SU-DHL-6 (cell line): ENCODE results near the gene FXYD4.

ENCODE experiments used
- EZH2phosphoT487 ChIP-seq: fragments of 200-600 bp; sonication (generic), shearing (Covaris generic); conservative IDR thresholded peaks from 2 replicates; pipeline ENCODE4 v1.6.1; 2018; ENCODE audit warnings: mild to moderate bottlenecking, antibody characterized with exemption, low read length, moderate library complexity, mixed read lengths
- TF ChIP-seq, protein P1 (sequence below): fragments of 200-600 bp; sonication (generic); IDR thresholded peaks from one replicate; pipeline ENCODE4 v1.5.1; 2017; ENCODE audit warnings: antibody characterized with exemption, mild to moderate bottlenecking, low read length, moderate library complexity; ENCODE audit not compliant: insufficient read depth, poor library complexity, severe bottlenecking

- TF ChIP-seq, protein P1, sequence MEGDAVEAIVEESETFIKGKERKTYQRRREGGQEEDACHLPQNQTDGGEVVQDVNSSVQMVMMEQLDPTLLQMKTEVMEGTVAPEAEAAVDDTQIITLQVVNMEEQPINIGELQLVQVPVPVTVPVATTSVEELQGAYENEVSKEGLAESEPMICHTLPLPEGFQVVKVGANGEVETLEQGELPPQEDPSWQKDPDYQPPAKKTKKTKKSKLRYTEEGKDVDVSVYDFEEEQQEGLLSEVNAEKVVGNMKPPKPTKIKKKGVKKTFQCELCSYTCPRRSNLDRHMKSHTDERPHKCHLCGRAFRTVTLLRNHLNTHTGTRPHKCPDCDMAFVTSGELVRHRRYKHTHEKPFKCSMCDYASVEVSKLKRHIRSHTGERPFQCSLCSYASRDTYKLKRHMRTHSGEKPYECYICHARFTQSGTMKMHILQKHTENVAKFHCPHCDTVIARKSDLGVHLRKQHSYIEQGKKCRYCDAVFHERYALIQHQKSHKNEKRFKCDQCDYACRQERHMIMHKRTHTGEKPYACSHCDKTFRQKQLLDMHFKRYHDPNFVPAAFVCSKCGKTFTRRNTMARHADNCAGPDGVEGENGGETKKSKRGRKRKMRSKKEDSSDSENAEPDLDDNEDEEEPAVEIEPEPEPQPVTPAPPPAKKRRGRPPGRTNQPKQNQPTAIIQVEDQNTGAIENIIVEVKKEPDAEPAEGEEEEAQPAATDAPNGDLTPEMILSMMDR, result no peak
- no peak for TF ChIP-seq EZH2phosphoT487
These were observed 49.1 kb upstream of the FXYD4 start for GRCh38 chr10:43322331-43322730.
